ENCODE data around the gene LNX1.

DNA sequence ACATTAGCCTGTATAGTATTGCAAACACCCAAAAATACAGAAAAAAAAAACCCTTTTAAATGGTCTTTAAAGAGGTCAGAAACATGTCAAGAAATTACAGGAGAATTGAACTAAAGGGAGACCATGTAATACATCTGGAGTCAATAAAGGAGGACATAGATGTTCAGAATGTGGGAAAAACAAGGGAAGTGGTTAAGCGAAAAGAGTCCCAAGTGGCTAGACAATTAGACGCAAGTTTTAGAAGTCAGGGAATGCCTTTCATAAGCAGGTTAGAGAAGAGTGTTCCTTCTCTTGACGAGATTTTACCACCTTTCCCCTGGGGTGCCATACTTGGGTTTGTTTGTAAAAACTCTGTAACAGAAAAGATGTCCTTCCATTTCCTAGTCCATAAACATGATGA lies 7.8 kb downstream of the LNX1 start:
- TF ChIP-seq, protein P1, sequence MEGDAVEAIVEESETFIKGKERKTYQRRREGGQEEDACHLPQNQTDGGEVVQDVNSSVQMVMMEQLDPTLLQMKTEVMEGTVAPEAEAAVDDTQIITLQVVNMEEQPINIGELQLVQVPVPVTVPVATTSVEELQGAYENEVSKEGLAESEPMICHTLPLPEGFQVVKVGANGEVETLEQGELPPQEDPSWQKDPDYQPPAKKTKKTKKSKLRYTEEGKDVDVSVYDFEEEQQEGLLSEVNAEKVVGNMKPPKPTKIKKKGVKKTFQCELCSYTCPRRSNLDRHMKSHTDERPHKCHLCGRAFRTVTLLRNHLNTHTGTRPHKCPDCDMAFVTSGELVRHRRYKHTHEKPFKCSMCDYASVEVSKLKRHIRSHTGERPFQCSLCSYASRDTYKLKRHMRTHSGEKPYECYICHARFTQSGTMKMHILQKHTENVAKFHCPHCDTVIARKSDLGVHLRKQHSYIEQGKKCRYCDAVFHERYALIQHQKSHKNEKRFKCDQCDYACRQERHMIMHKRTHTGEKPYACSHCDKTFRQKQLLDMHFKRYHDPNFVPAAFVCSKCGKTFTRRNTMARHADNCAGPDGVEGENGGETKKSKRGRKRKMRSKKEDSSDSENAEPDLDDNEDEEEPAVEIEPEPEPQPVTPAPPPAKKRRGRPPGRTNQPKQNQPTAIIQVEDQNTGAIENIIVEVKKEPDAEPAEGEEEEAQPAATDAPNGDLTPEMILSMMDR (IDR thresholded peaks at IDR 0.05): no peak
- TF ChIP-seq EP300 (IDR thresholded peaks at IDR 0.05) (no peak), POLR2A (IDR thresholded peaks at IDR 0.05) (no peak)

Data from tibial nerve (tissue), 4 donors.